ENCODE measurements around the gene WDR13. TPM values are rescaled to one million over a fixed set of nuclear protein-coding genes. Genes with fewer than 3 reads are reported as not detected.

Gene WDR13
- total RNA-seq, 1 donor from 2014 or later, result 121 TPM

DNA sequence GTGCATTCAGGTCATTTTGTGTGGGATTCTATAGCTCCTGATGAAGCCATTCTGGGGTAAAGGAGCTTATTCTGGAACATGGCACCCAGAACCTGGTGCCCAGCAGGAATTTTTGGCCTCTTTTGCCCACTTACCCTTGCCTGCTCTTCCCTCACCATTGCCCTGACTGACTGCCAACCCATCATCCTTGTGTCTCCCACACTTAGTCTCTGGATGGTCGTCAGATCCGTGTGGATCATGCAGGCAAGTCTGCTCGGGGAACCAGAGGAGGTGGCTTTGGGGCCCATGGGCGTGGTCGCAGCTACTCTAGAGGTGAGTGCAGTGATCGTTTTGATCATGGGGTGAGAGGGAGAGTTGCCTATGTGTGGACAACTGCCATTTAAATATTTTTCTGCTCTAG, 21.2 kb upstream of the WDR13 start:
- DNase-seq (no peak), ATAC-seq (no peak)
- Histone ChIP-seq H3K27me3 (no peaks in the 10 kb centered on the region), H3K36me3 (peaks cover 41% of the 10 kb centered on the region), H3K4me3 (peak overlapping the region; percentile 72), H3K9me3 (no peaks in the 10 kb centered on the region), H3K4me1 (peaks cover 10% of the 10 kb centered on the region), H3K27ac (no peak overlapping the region)
- TF ChIP-seq, protein P1, sequence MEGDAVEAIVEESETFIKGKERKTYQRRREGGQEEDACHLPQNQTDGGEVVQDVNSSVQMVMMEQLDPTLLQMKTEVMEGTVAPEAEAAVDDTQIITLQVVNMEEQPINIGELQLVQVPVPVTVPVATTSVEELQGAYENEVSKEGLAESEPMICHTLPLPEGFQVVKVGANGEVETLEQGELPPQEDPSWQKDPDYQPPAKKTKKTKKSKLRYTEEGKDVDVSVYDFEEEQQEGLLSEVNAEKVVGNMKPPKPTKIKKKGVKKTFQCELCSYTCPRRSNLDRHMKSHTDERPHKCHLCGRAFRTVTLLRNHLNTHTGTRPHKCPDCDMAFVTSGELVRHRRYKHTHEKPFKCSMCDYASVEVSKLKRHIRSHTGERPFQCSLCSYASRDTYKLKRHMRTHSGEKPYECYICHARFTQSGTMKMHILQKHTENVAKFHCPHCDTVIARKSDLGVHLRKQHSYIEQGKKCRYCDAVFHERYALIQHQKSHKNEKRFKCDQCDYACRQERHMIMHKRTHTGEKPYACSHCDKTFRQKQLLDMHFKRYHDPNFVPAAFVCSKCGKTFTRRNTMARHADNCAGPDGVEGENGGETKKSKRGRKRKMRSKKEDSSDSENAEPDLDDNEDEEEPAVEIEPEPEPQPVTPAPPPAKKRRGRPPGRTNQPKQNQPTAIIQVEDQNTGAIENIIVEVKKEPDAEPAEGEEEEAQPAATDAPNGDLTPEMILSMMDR (IDR thresholded peaks at IDR 0.05), result no peak
- intact Hi-C loops (cut with DNase I), result no loop called here

DNA sequence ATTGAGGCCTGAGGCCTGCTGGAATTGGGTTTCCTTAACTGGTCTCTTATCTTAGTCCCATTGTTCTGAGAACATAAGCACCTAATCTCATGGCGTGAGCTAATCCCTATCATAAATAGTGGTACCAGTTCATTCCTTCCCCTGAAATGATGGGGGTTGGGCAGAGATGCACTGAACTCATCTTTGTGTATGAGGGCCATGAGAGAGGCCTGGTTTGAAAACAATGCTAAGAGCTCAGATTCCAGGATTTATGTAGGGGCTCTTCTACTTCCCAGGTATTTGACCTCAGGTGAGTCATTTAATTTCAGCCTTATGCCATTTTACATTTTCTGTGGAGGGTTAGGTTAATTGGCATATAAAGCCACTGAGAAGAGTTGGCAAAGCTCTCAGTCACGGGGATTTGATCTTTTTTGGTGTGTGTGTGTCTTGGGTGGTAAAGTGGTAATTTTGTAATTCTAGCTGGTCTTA, 18.6 kb upstream of the WDR13 start:
- H3K4me1 ChIP-seq, result peaks cover 10% of the 10 kb centered on the region
- DNase-seq (no peak), ATAC-seq (no peak)
- TF ChIP-seq, protein P1 (IDR thresholded peaks at IDR 0.05), result no peak
- intact Hi-C loops (cut with DNase I), result no loop called here
- H3K36me3 ChIP-seq, result peaks cover 41% of the 10 kb centered on the region
- no peak overlapping the region for H3K27ac ChIP-seq
- H3K9me3 ChIP-seq, result no peaks in the 10 kb centered on the region
- H3K27me3 ChIP-seq, result no peaks in the 10 kb centered on the region
- H3K4me3 ChIP-seq, result no peak overlapping the region

DNA sequence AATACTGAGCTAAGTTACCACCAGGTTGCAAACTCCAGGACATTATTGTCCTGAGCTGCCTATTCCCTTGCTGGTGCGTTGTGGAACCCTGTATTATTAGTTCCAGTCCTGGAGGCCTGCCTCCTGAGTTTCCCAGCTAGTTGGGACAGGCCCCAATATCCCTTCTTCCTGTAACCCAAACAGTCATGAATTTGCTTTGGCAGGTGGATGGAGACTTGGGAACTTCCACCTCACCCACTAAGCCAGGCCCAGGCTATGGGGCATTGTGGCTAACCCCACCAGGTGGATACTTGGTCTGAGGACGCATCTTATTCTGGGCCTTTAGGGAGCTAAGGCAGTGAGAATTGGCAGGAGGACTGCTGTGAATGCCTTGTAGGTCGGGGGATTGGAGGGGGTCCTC, 18.0 kb upstream of the WDR13 start:
- peaks cover 10% of the 10 kb centered on the region for H3K4me1 ChIP-seq
- no peaks in the 10 kb centered on the region for H3K27me3 ChIP-seq
- H3K9me3 ChIP-seq, result no peaks in the 10 kb centered on the region
- no peak overlapping the region for H3K4me3 ChIP-seq
- H3K27ac ChIP-seq, result no peak overlapping the region
- H3K36me3 ChIP-seq, result peaks cover 41% of the 10 kb centered on the region
- intact Hi-C loops (cut with DNase I), result no loop called here
- no peak for ATAC-seq
- TF ChIP-seq, protein P1 (IDR thresholded peaks at IDR 0.05), result no peak
- no peak for DNase-seq

DNA sequence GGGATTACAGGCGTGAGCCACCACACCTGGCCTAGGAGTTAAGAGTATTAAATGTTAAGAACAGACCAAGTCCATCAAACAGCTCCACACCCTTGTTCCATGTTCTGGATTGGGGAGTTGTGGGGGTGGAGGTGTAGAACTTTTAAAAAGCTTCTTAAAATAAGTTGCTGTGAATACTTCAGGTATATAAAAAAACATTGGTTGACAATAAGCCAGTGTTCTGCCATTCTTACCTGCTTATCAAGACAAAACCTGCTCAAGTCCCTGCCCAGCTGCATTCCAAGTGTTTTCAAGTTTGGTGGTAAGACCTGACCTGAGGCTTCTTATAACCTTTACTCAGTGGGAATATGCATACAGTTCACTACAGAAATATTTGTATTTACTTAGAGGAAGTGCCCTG, 16.6 kb upstream of the WDR13 start:
- TF ChIP-seq, protein P1 (IDR thresholded peaks at IDR 0.05), result no peak
- no peak overlapping the region for H3K4me3 ChIP-seq

DNA sequence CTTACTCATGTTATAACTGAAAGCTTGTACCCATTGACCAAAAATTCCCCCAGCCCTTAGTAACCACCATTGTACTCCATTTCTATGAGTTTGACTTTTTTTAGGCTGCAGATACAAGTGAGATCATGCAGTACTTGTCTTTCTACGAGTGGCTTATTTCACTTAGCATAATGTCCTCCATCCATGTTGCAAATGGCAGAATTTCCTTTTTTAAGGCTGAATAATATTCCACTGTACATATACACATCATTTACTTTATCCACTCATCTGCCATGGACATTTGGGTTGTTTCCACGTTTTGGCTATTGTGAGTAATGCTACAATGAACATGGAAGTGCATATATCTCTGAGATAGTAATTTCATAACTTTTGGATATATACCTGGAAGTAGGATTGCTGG, 12.6 kb upstream of the WDR13 start:
- no peaks in the 10 kb centered on the region for H3K9me3 ChIP-seq
- no peak overlapping the region for H3K27ac ChIP-seq
- TF ChIP-seq, protein P1 (IDR thresholded peaks at IDR 0.05), result no peak
- ATAC-seq (no peak), DNase-seq (no peak)
- H3K4me1 ChIP-seq, result no peaks in the 10 kb centered on the region
- H3K36me3 ChIP-seq, result no peaks in the 10 kb centered on the region
- no peaks in the 10 kb centered on the region for H3K27me3 ChIP-seq
- no peak overlapping the region for H3K4me3 ChIP-seq
- intact Hi-C loops (cut with DNase I), result no loop called here

More for the DNA sequence above, 16.6 kb upstream of the WDR13 start:
- H3K27me3 ChIP-seq, result no peaks in the 10 kb centered on the region
- DNase-seq (no peak), ATAC-seq (peak; percentile 61)
- H3K36me3 ChIP-seq, result peaks cover 35% of the 10 kb centered on the region
- H3K27ac ChIP-seq, result no peak overlapping the region
- H3K9me3 ChIP-seq, result no peaks in the 10 kb centered on the region
- H3K4me1 ChIP-seq, result peaks cover 5% of the 10 kb centered on the region
- intact Hi-C loops (cut with DNase I), result no loop called here
